PFSK-1 (cell line): ENCODE data around the gene IGF2BP1.
"Not testable (repeated sequence)": the region's sequence is repeated elsewhere in the genome, so short reads cannot be mapped to it uniquely, and the experiment has no call there.

Source experiments
- FOXP2 ChIP-seq: optimal IDR thresholded peaks from 2 replicates; pipeline ENCODE3; 2011; ENCODE audit warnings: borderline replicate concordance, control low read depth, inconsistent platforms; ENCODE audit not compliant: insufficient read depth; ENCODE audit errors: extremely low read length, extremely low read depth
- POLR2AphosphoS5 ChIP-seq: IDR thresholded peaks from 2 replicates; pipeline ENCODE4 v1.6.1; 2012; ENCODE audit warnings: low read depth, mild to moderate bottlenecking, control low read depth, low read length, moderate library complexity
- SIN3A ChIP-seq: IDR thresholded peaks from 2 replicates; pipeline ENCODE4 v1.6.1; 2012; ENCODE audit warnings: mild to moderate bottlenecking, low read length, moderate library complexity, borderline replicate concordance; ENCODE audit not compliant: insufficient read depth
- TAF1 ChIP-seq: IDR thresholded peaks from 2 replicates; pipeline ENCODE4 v1.6.1; 2012; ENCODE audit warnings: low read length, control low read depth, borderline replicate concordance; ENCODE audit not compliant: insufficient read depth
- TF ChIP-seq, protein P1 (sequence below), 2 experiments: IDR thresholded peaks; 2 replicates each; pipeline versions ENCODE4 v1.6.1 to v1.8.0; 2011 to 2012; ENCODE audit warnings: low read depth in 2 of 2, low read length in 2 of 2, control low read depth in 1 of 2, inconsistent platforms in 1 of 2, mild to moderate bottlenecking in 1 of 2, moderate library complexity in 1 of 2; ENCODE audit not compliant: insufficient read depth in 1 of 2

DNA sequence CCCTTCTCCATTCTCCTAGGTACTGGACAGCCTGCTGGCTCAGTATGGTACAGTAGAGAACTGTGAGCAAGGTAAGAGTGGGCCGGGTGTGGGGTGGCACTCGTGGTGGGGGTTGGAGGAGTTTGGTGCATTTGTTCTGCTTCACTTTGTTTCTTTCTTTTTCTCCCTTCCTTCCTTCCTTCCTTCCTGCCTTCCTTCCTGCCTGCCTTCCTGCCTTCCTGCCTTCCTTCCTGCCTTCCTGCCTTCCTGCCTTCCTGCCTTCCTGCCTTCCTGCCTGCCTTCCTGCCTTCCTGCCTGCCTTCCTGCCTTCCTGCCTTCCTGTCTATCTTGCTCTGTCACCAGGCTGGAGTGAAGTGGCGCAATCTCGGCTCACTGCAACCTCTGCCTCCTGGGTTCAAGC is 29.3 kb downstream of the IGF2BP1 start:
- not testable (repeated sequence) for TF ChIP-seq SIN3A, TAF1, POLR2AphosphoS5, FOXP2
- TF ChIP-seq, protein P1, sequence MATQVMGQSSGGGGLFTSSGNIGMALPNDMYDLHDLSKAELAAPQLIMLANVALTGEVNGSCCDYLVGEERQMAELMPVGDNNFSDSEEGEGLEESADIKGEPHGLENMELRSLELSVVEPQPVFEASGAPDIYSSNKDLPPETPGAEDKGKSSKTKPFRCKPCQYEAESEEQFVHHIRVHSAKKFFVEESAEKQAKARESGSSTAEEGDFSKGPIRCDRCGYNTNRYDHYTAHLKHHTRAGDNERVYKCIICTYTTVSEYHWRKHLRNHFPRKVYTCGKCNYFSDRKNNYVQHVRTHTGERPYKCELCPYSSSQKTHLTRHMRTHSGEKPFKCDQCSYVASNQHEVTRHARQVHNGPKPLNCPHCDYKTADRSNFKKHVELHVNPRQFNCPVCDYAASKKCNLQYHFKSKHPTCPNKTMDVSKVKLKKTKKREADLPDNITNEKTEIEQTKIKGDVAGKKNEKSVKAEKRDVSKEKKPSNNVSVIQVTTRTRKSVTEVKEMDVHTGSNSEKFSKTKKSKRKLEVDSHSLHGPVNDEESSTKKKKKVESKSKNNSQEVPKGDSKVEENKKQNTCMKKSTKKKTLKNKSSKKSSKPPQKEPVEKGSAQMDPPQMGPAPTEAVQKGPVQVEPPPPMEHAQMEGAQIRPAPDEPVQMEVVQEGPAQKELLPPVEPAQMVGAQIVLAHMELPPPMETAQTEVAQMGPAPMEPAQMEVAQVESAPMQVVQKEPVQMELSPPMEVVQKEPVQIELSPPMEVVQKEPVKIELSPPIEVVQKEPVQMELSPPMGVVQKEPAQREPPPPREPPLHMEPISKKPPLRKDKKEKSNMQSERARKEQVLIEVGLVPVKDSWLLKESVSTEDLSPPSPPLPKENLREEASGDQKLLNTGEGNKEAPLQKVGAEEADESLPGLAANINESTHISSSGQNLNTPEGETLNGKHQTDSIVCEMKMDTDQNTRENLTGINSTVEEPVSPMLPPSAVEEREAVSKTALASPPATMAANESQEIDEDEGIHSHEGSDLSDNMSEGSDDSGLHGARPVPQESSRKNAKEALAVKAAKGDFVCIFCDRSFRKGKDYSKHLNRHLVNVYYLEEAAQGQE (IDR thresholded peaks at IDR 0.05; ENCODE audit: insufficient read depth in 1 of 2, low read depth in 2 of 2, low read length in 2 of 2) = peak in 1 of 2 experiments; percentile 60; a peak in 1 of 4 replicates
